Measurements from ENCODE around the gene HACD2.

- TF ChIP-seq, protein P1, sequence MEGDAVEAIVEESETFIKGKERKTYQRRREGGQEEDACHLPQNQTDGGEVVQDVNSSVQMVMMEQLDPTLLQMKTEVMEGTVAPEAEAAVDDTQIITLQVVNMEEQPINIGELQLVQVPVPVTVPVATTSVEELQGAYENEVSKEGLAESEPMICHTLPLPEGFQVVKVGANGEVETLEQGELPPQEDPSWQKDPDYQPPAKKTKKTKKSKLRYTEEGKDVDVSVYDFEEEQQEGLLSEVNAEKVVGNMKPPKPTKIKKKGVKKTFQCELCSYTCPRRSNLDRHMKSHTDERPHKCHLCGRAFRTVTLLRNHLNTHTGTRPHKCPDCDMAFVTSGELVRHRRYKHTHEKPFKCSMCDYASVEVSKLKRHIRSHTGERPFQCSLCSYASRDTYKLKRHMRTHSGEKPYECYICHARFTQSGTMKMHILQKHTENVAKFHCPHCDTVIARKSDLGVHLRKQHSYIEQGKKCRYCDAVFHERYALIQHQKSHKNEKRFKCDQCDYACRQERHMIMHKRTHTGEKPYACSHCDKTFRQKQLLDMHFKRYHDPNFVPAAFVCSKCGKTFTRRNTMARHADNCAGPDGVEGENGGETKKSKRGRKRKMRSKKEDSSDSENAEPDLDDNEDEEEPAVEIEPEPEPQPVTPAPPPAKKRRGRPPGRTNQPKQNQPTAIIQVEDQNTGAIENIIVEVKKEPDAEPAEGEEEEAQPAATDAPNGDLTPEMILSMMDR (IDR thresholded peaks at IDR 0.05), result no peak
- no peak for TF ChIP-seq POLR2A (IDR thresholded peaks at IDR 0.05)
These were observed 1.3 kb upstream of the HACD2 start for GRCh38 chr3:123586131-123586530.
